ENCODE data around the gene CYP26A1.
A peak's percentile ranks its signal among the peaks of the same experiment; 100 is the strongest.

Gene CYP26A1

DNA sequence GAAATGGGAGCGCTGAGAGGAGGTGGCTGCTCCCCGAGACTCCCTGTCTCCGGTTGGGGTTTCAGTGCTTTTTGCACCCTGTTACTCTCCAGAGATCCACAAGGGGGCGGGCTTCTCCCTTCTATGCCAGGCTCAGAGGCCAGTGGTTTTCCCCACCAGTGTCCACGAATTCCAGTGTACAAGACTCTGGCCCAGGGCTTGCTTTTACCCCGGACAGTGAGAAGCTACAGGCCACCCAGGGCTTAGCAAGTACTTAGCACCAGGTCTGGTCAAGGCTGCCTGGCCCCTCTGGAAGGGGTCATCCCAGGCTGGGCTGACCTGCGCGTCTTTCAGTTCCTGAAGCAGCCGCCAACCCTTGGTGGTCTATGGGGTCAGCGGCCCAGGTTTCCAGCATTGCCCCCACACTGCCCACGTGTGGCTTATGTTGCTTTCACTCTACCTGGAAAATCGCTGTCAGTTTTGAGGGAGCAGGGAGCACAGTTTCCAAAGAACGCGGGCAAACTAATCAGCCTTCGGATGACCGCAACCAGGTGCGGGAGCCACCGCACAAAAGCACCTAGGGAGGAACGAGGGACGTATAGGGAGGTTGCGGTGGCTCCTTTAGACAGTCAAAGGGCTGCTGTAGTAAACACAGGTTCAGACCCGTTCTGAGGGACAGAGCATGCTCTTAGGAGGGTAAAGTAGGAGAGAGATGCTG, 6.8 kb downstream of the CYP26A1 start:
- CTCF ChIA-PET = interaction anchor here (0.6 to 8.6 kb wide), 20 partner anchors 8 to 285 kb away, joined by 3 to 111 read pairs (median 4); no protein-coding TSS in a partner anchor
- H3K4me3 ChIP-seq (ENCODE audit: control insufficient read depth in 1 of 7, extremely low read depth in 1 of 7, insufficient read depth in 4 of 7, low read depth in 2 of 7, low read length in 6 of 7) = peak overlapping the region in 3 of 7 experiments; percentile 15 to 57 (median 50)

DNA sequence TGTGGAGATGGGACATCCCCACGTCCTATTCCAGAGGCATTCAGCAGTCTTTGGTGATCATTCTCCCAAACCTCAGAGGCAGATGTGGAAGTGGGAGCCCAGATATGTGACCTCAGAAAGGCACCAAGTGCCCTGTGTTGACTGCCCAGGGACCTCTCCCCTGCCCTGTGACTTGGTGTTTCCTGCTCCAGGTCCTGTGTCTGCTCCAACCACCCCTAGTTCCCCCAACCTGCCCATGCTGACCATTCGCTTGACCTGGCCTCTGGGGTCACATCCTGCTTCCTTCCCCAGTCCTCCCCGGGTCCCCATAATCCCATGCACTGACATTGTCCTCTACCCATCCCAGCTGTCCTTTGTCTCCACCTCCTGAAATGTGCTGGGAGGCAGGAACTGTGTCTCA, 7.6 kb downstream of the CYP26A1 start:
- no peak overlapping the region for H3K4me3 ChIP-seq (ENCODE audit: control insufficient read depth in 1 of 7, extremely low read depth in 1 of 7, insufficient read depth in 4 of 7, low read depth in 2 of 7, low read length in 6 of 7)
- H3K27me3 ChIP-seq (replicated peaks in 2 of 5; ENCODE audit: control insufficient read depth in 4 of 5, insufficient read depth in 5 of 5, low read length in 4 of 5) = peaks cover 5 to 49% (median 16%) of the 10 kb centered on the region in 5 experiments
- no peak for DNase-seq
- ChIA-PET CTCF (interaction anchor here (0.9 to 7.9 kb wide), 10 partner anchors 7 to 272 kb away, joined by 3 to 111 read pairs (median 4); no protein-coding TSS in a partner anchor), POLR2A (interaction anchor here (1.0 kb wide), 1 partner anchor 274 kb away, joined by 4 read pairs; no protein-coding TSS in a partner anchor)
- peaks cover 0 to 6% (median 2%) of the 10 kb centered on the region in 4 experiments for H3K4me1 ChIP-seq (ENCODE audit: control extremely low read depth in 1 of 4, control insufficient read depth in 4 of 4, insufficient read depth in 4 of 4, low read length in 3 of 4)
- WGBS (ENCODE audit: insufficient coverage) = 54% methylated on average over 3 of the region's 3 CpGs
- no peak overlapping the region for H3K27ac ChIP-seq (ENCODE audit: insufficient read depth in 1 of 2, low read depth in 1 of 2, low read length in 2 of 2, poor library complexity in 1 of 2, severe bottlenecking in 2 of 2)
- no peaks in the 10 kb centered on the region for H3K9me3 ChIP-seq (ENCODE audit: control extremely low read depth in 1 of 5, control insufficient read depth in 4 of 5, insufficient read depth in 2 of 5, low read depth in 1 of 5, low read length in 4 of 5)
- no peaks in the 10 kb centered on the region for H3K36me3 ChIP-seq (ENCODE audit: control insufficient read depth in 4 of 4, insufficient read depth in 4 of 4, low read length in 3 of 4)

More for the DNA sequence above, 6.8 kb downstream of the CYP26A1 start:
- POLR2A ChIA-PET = interaction anchor here (1.0 kb wide), 1 partner anchor 274 kb away, joined by 4 read pairs; no protein-coding TSS in a partner anchor
- Histone ChIP-seq H3K36me3 (ENCODE audit: control insufficient read depth in 4 of 4, insufficient read depth in 4 of 4, low read length in 3 of 4) (no peaks in the 10 kb centered on the region), H3K27ac (ENCODE audit: insufficient read depth in 1 of 2, low read depth in 1 of 2, low read length in 2 of 2, poor library complexity in 1 of 2, severe bottlenecking in 2 of 2) (no peak overlapping the region), H3K9me3 (ENCODE audit: control extremely low read depth in 1 of 5, control insufficient read depth in 4 of 5, insufficient read depth in 2 of 5, low read depth in 1 of 5, low read length in 4 of 5) (no peaks in the 10 kb centered on the region), H3K27me3 (replicated peaks in 2 of 5; ENCODE audit: control insufficient read depth in 4 of 5, insufficient read depth in 5 of 5, low read length in 4 of 5) (peaks cover 8 to 57% (median 21%) of the 10 kb centered on the region in 5 experiments), H3K4me1 (ENCODE audit: control extremely low read depth in 1 of 4, control insufficient read depth in 4 of 4, insufficient read depth in 4 of 4, low read length in 3 of 4) (peaks cover 0 to 6% (median 4%) of the 10 kb centered on the region in 4 experiments)
- 66% methylated on average over 19 of the region's 22 CpGs for WGBS (ENCODE audit: insufficient coverage)
- peak; percentile 42 to 61 (median 55) for DNase-seq

- Histone ChIP-seq H3K36me3 (ENCODE audit: control insufficient read depth in 4 of 4, insufficient read depth in 4 of 4, low read length in 3 of 4) (no peaks in the 10 kb centered on the region), H3K27me3 (replicated peaks in 2 of 5; ENCODE audit: control insufficient read depth in 4 of 5, insufficient read depth in 5 of 5, low read length in 4 of 5) (peaks cover 2 to 43% (median 11%) of the 10 kb centered on the region in 5 experiments), H3K27ac (ENCODE audit: insufficient read depth in 1 of 2, low read depth in 1 of 2, low read length in 2 of 2, poor library complexity in 1 of 2, severe bottlenecking in 2 of 2) (no peak overlapping the region), H3K9me3 (ENCODE audit: control extremely low read depth in 1 of 5, control insufficient read depth in 4 of 5, insufficient read depth in 2 of 5, low read depth in 1 of 5, low read length in 4 of 5) (no peaks in the 10 kb centered on the region), H3K4me3 (ENCODE audit: control insufficient read depth in 1 of 7, extremely low read depth in 1 of 7, insufficient read depth in 4 of 7, low read depth in 2 of 7, low read length in 6 of 7) (no peak overlapping the region), H3K4me1 (ENCODE audit: control extremely low read depth in 1 of 4, control insufficient read depth in 4 of 4, insufficient read depth in 4 of 4, low read length in 3 of 4) (peaks cover 0 to 6% (median 2%) of the 10 kb centered on the region in 4 experiments)
- ChIA-PET CTCF (interaction anchor here (1.1 to 7.9 kb wide), 6 partner anchors 20 to 271 kb away, joined by 3 to 111 read pairs (median 4); no protein-coding TSS in a partner anchor), POLR2A (no interaction called here)
- DNase-seq = no peak
- 61% methylated on average over 9 of the region's 10 CpGs for WGBS (ENCODE audit: insufficient coverage)
These were observed 8.1 kb downstream of the CYP26A1 start for GRCh38 chr10:93081834-93082233.

GRCh38 chr10:93083743-93084539, 10.2 kb downstream of the CYP26A1 start:
- POLR2A ChIA-PET = interaction anchor here (0.7 kb wide), 1 partner anchor 24 kb away, joined by 3 read pairs; no protein-coding TSS in a partner anchor
- Histone ChIP-seq H3K27ac (ENCODE audit: insufficient read depth in 1 of 2, low read depth in 1 of 2, low read length in 2 of 2, poor library complexity in 1 of 2, severe bottlenecking in 2 of 2) (no peak overlapping the region), H3K36me3 (ENCODE audit: control insufficient read depth in 4 of 4, insufficient read depth in 4 of 4, low read length in 3 of 4) (no peaks in the 10 kb centered on the region), H3K9me3 (ENCODE audit: control extremely low read depth in 1 of 5, control insufficient read depth in 4 of 5, insufficient read depth in 2 of 5, low read depth in 1 of 5, low read length in 4 of 5) (no peaks in the 10 kb centered on the region), H3K4me1 (ENCODE audit: control extremely low read depth in 1 of 4, control insufficient read depth in 4 of 4, insufficient read depth in 4 of 4, low read length in 3 of 4) (peaks cover 0 to 6% (median 2%) of the 10 kb centered on the region in 4 experiments), H3K4me3 (ENCODE audit: control insufficient read depth in 1 of 7, extremely low read depth in 1 of 7, insufficient read depth in 4 of 7, low read depth in 2 of 7, low read length in 6 of 7) (no peak overlapping the region), H3K27me3 (replicated peaks in 2 of 5; ENCODE audit: control insufficient read depth in 4 of 5, insufficient read depth in 5 of 5, low read length in 4 of 5) (peaks cover 2 to 27% (median 5%) of the 10 kb centered on the region in 5 experiments)
- CTCF ChIA-PET = no interaction called here
- no peak for DNase-seq
- 100% methylated on average over 2 of the region's 7 CpGs for WGBS (ENCODE audit: insufficient coverage)

- POLR2A ChIA-PET = no interaction called here
- CTCF ChIA-PET = interaction anchor here (1.0 to 1.5 kb wide), 3 partner anchors 20 to 267 kb away, joined by 3 read pairs; no protein-coding TSS in a partner anchor
- Histone ChIP-seq H3K9me3 (ENCODE audit: control extremely low read depth in 1 of 5, control insufficient read depth in 4 of 5, insufficient read depth in 2 of 5, low read depth in 1 of 5, low read length in 4 of 5) (no peaks in the 10 kb centered on the region), H3K27me3 (replicated peaks in 2 of 5; ENCODE audit: control insufficient read depth in 4 of 5, insufficient read depth in 5 of 5, low read length in 4 of 5) (peaks cover 0 to 15% (median 5%) of the 10 kb centered on the region in 5 experiments), H3K27ac (ENCODE audit: insufficient read depth in 1 of 2, low read depth in 1 of 2, low read length in 2 of 2, poor library complexity in 1 of 2, severe bottlenecking in 2 of 2) (no peak overlapping the region), H3K36me3 (ENCODE audit: control insufficient read depth in 4 of 4, insufficient read depth in 4 of 4, low read length in 3 of 4) (no peaks in the 10 kb centered on the region), H3K4me3 (ENCODE audit: control insufficient read depth in 1 of 7, extremely low read depth in 1 of 7, insufficient read depth in 4 of 7, low read depth in 2 of 7, low read length in 6 of 7) (no peak overlapping the region), H3K4me1 (ENCODE audit: control extremely low read depth in 1 of 4, control insufficient read depth in 4 of 4, insufficient read depth in 4 of 4, low read length in 3 of 4) (no peaks in the 10 kb centered on the region)
- WGBS (ENCODE audit: insufficient coverage) = 100% methylated on average over 3 of the region's 4 CpGs
- no peak for DNase-seq
These were observed 11.7 kb downstream of the CYP26A1 start for GRCh38 chr10:93085272-93085859.

DNA sequence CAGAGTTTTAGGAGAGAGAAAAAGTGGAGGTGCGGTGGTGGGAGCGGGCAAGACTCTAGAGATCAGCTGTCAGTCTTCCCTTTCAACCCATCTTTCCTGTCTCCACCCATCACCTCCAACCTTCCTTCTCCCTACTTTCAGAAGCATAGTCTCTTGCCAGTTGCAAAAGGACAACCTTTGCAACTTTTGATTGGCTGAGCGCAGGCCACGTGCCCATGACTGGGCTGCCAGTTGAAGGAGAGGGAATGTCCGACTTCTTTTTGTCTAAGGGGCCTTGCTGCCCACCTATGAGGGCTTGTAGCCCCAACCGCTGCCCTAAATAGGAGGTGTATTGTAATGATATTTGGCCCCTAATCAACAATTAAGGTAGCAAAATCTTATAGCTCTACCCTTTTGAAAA, 12.6 kb downstream of the CYP26A1 start:
- ChIA-PET CTCF (interaction anchor here (1.0 kb wide), 2 partner anchors 19 to 29 kb away, joined by 3 read pairs; no protein-coding TSS in a partner anchor), POLR2A (no interaction called here)
- Histone ChIP-seq H3K27ac (ENCODE audit: insufficient read depth in 1 of 2, low read depth in 1 of 2, low read length in 2 of 2, poor library complexity in 1 of 2, severe bottlenecking in 2 of 2) (no peak overlapping the region), H3K9me3 (ENCODE audit: control extremely low read depth in 1 of 5, control insufficient read depth in 4 of 5, insufficient read depth in 2 of 5, low read depth in 1 of 5, low read length in 4 of 5) (no peaks in the 10 kb centered on the region), H3K4me3 (ENCODE audit: control insufficient read depth in 1 of 7, extremely low read depth in 1 of 7, insufficient read depth in 4 of 7, low read depth in 2 of 7, low read length in 6 of 7) (no peak overlapping the region), H3K4me1 (ENCODE audit: control extremely low read depth in 1 of 4, control insufficient read depth in 4 of 4, insufficient read depth in 4 of 4, low read length in 3 of 4) (no peaks in the 10 kb centered on the region), H3K36me3 (ENCODE audit: control insufficient read depth in 4 of 4, insufficient read depth in 4 of 4, low read length in 3 of 4) (no peaks in the 10 kb centered on the region), H3K27me3 (replicated peaks in 2 of 5; ENCODE audit: control insufficient read depth in 4 of 5, insufficient read depth in 5 of 5, low read length in 4 of 5) (peaks cover 0 to 8% (median 3%) of the 10 kb centered on the region in 5 experiments)
- WGBS (ENCODE audit: insufficient coverage) = 100% methylated on average over 3 of the region's 6 CpGs
- DNase-seq = no peak
